NCI-H1417 treated with DMSO at 0.1 percent for 48 hours (cell line): ENCODE measurements around the gene SPRED2.

ENCODE experiments used
- DNase-seq: peaks from one replicate; lab custom pipeline; 2025; lab: John Stamatoyannopoulos, UW

Gene SPRED2

DNA sequence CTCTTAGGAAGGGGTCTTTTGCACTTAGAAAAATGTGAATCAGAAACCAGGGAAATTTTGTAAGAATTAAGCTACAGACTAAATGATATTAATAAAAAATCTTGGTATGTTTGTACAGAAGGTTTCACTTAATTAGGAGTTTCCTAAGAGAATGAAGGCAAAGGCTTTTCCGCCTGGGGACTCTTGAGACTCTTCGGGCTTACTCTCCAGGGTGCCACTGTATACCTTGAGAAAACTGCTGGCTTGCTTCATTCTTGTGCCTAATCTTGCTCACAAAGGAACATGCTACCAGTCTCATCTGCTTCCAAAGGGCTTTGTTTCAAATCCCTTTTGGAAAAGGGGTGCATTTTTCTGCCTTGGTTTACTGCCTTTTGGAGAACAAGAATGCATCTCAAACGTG is 155.3 kb downstream of the SPRED2 start:
- no peak for DNase-seq

DNA sequence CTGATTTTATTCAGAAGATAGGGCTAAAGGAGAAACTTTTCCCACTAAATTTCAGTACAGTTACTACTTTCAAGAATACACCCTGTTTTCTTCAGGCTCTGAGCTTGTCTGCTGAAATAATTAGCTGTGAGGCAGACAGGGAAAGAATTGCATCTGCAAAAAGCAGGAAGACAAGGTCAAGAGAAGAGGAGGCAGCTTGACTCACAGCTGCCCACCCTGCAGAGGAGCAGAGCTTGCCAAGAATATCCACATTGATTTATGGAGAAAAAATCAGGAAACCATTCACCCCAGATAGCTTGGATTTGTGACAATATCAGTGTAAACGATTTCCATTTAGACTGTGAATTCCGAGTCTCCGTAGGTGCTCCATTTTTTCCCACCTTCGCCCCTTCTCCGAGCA is 155.8 kb downstream of the SPRED2 start:
- DNase-seq = no peak

GRCh38 chr2:65275141-65275915 is 157.1 kb downstream of the SPRED2 start:
- no peak for DNase-seq

- DNase-seq = no peak
These were observed 159.1 kb downstream of the SPRED2 start for GRCh38 chr2:65273344-65273743.

- DNase-seq = no peak
These were observed 163.4 kb downstream of the SPRED2 start for GRCh38 chr2:65268957-65269356.

DNA sequence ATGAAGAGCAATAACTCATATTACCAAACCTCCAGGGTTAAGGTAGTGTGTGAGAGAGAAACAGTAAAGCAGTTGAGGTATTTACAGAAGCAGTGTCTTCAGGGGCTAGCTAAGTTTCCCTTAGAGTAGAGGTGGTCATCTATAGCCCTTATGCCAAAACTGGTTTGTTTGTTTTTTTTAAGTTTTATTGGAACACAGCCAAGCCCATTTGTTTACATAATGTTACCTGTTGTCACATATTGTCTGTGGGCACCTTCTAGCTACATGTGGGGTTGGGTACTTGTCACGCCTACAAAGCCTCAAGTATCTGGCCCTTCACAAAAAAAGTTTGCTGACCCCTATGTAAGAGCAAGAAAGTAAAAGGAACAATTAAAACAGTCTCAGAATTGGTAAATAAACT is 165.4 kb downstream of the SPRED2 start:
- no peak for DNase-seq

DNA sequence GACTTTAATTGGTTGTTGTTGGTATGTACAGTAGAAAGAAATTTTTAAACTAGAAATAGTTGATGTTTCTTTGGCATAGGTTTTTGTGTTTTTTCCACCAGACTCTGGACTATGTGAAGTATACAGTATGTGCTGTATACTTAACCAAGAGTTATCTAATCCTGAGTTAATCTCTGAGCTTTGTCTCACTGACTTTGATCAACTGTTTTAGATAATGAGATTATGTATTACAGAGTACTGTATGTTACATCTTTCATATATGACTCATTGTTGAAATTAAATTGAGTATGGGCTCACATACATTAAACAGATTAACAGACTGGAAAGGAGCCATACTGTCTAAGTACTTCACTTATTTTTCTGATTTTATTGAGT is 166.7 kb downstream of the SPRED2 start:
- no peak for DNase-seq

- peak; percentile 37 for DNase-seq
These were observed 167.4 kb downstream of the SPRED2 start for GRCh38 chr2:65264821-65265670.

DNA sequence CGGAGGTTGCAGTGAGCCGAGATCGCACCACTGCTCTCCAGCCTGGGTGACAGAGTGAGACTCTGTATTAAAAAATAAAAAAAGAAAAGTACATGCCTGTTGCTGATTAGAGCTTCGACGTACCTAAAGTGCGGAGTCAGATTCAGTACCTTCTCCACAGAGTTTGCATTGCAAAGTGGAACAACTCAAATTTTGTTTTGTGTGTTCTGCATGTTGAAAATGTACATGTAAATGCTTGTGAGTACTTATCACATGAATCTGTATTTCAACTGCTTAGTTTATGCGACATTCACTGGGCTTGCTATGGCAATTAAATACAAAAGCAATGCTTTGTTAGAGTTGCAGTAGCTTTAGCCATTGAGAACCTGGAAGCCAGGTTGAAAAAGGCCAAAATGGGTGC is 168.4 kb downstream of the SPRED2 start:
- DNase-seq = no peak

GRCh38 chr2:65263262-65263661 is 169.1 kb downstream of the SPRED2 start:
- DNase-seq = no peak

DNA sequence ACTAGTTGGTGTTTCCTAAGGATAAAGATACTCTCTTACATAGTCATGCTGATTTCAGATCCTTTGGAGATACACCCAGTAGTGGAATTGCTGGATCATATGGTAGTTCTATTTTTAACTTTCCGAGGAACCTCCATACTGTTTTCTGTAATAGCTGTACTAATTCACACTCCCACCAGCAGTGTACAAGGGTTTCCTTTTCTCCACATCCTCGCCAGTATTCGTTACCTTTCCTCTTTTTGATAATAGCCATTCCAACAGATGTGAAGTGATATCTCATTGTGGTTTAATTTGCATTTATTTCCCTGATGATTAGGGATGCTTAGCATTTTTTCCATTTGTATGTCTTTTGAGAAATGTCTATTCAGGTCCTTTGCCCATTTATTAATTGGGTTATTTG is 170.7 kb downstream of the SPRED2 start:
- DNase-seq = no peak
